Ishikawa (cell line): Measurements from ENCODE around the gene DTNBP1.

Experiments used
- CEBPB ChIP-seq: IDR thresholded peaks from 2 replicates; pipeline ENCODE4 v1.6.1; 2012
- CREB1 ChIP-seq: IDR thresholded peaks from 2 replicates; pipeline ENCODE4 v1.6.1; 2012; ENCODE audit warnings: low read depth
- EGR1 ChIP-seq: IDR thresholded peaks from 2 replicates; pipeline ENCODE4 v1.6.1; 2012
- EP300 ChIP-seq: IDR thresholded peaks from 2 replicates; pipeline ENCODE4 v1.6.1; 2012; ENCODE audit warnings: borderline replicate concordance
- FOXM1 ChIP-seq: IDR thresholded peaks from 2 replicates; pipeline ENCODE4 v1.6.1; 2012; ENCODE audit warnings: low read depth, borderline replicate concordance
- MAX ChIP-seq: IDR thresholded peaks from 2 replicates; pipeline ENCODE4 v1.6.1; 2012
- NFIC ChIP-seq: IDR thresholded peaks from 2 replicates; pipeline ENCODE4 v1.6.1; 2012
- RAD21 ChIP-seq: IDR thresholded peaks from 2 replicates; pipeline ENCODE4 v1.6.1; 2012; ENCODE audit warnings: low read depth
- REST ChIP-seq: IDR thresholded peaks from 2 replicates; pipeline ENCODE4 v1.6.1; 2012; ENCODE audit warnings: low read depth, mild to moderate bottlenecking
- TAF1 ChIP-seq: IDR thresholded peaks from 2 replicates; pipeline ENCODE4 v1.6.1; 2012; ENCODE audit warnings: low read depth, mild to moderate bottlenecking
- TCF12 ChIP-seq: IDR thresholded peaks from 2 replicates; pipeline ENCODE4 v1.6.1; 2012; ENCODE audit warnings: low read depth
- TEAD4 ChIP-seq: IDR thresholded peaks from 2 replicates; pipeline ENCODE4 v1.6.1; 2012
- USF1 ChIP-seq: IDR thresholded peaks from 2 replicates; pipeline ENCODE4 v1.6.1; 2012
- YY1 ChIP-seq: IDR thresholded peaks from 2 replicates; pipeline ENCODE4 v1.6.1; 2012; ENCODE audit warnings: low read depth
- ZBTB7A ChIP-seq: IDR thresholded peaks from 2 replicates; pipeline ENCODE4 v1.6.1; 2012; ENCODE audit warnings: low read depth

DTNBP1 gene

GRCh38 chr6:15615802-15616201, 47.0 kb downstream of the DTNBP1 start:
- no peak for TF ChIP-seq TAF1
- no peak for TF ChIP-seq CREB1
- no peak for TF ChIP-seq ZBTB7A
- TF ChIP-seq RAD21: no peak
- TF ChIP-seq FOXM1: no peak
- no peak for TF ChIP-seq USF1
- no peak for TF ChIP-seq EGR1

GRCh38 chr6:15614277-15614676, 48.6 kb downstream of the DTNBP1 start:
- no peak for TF ChIP-seq ZBTB7A
- TF ChIP-seq CEBPB: no peak
- TF ChIP-seq USF1: no peak
- no peak for TF ChIP-seq TAF1
- TF ChIP-seq MAX: no peak
- TF ChIP-seq EP300: no peak
- TF ChIP-seq REST: no peak
- no peak for TF ChIP-seq RAD21

- TF ChIP-seq FOXM1: no peak
- no peak for TF ChIP-seq MAX
- no peak for TF ChIP-seq RAD21
- no peak for TF ChIP-seq TAF1
- TF ChIP-seq EP300: no peak
- TF ChIP-seq NFIC: no peak
- no peak for TF ChIP-seq USF1
- TF ChIP-seq REST: no peak
- TF ChIP-seq YY1: no peak
- TF ChIP-seq CEBPB: no peak
- no peak for TF ChIP-seq TEAD4
These were observed 54.4 kb downstream of the DTNBP1 start for GRCh38 chr6:15608396-15608795.

GRCh38 chr6:15607603-15608002, 55.2 kb downstream of the DTNBP1 start:
- no peak for TF ChIP-seq FOXM1
- no peak for TF ChIP-seq TAF1
- TF ChIP-seq YY1: no peak
- TF ChIP-seq EP300: no peak
- TF ChIP-seq CEBPB: no peak
- TF ChIP-seq RAD21: no peak
- TF ChIP-seq REST: no peak
- no peak for TF ChIP-seq TEAD4
- TF ChIP-seq CREB1: no peak
- TF ChIP-seq TCF12: no peak

- no peak for TF ChIP-seq NFIC
These were observed 56.5 kb downstream of the DTNBP1 start for GRCh38 chr6:15606347-15606746.
